ENCODE results near the gene MATN4.

Gene MATN4

DNA sequence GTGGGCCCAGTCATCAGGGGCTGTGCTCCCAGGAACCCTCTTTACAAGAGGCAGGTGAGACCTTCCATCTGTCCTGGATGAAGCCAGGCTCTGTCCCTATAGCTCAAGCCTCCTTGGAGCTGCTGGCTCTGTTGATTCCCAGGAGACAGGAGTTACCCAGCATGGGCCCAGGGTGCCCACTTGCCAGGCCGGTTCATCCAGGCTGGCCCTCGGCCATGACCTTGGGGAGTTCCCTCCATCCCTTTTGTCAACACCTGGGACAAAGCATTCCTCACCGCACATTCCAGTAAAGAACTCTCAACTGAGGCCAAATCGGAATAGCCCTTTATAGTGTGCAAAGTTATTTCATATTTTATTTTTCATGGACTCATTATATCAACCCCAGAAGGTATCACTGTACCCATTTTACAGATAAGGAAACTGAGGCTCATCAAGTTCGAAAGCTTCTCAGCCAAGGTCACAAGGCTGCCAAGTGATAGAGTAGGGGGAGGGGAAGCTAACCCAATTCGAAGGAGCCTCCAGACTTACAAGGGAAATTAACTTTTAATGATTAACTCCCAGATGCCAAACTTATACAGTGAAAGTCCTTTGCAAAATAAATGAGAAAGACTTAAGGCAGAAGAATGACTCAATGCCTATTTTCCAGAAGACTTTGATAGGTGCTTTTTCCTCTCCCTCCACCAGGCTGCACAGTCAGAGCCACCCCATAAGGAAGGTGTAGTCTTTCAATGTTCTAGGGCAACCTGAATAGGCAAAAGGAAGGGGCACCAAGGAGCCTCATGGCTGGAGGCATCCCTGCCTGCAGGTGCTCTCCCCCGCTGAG lies 21.6 kb upstream of the MATN4 start:
- no peak for TF ChIP-seq CTCF (IDR thresholded peaks at IDR 0.05; ENCODE audit: insufficient read depth, low read depth, low read length, missing control alignments)
- H3K4me3 ChIP-seq (ENCODE audit: low read depth, low read length), result no peak overlapping the region
- DNase-seq (ENCODE audit: low read depth), result no peak

- H3K4me3 ChIP-seq (ENCODE audit: low read depth, low read length), result no peak overlapping the region
- DNase-seq (ENCODE audit: low read depth), result no peak
- TF ChIP-seq CTCF (IDR thresholded peaks at IDR 0.05; ENCODE audit: insufficient read depth, low read depth, low read length, missing control alignments), result no peak
Measured at GRCh38 chr20:45328451-45328850, 20.4 kb upstream of the MATN4 start.

DNA sequence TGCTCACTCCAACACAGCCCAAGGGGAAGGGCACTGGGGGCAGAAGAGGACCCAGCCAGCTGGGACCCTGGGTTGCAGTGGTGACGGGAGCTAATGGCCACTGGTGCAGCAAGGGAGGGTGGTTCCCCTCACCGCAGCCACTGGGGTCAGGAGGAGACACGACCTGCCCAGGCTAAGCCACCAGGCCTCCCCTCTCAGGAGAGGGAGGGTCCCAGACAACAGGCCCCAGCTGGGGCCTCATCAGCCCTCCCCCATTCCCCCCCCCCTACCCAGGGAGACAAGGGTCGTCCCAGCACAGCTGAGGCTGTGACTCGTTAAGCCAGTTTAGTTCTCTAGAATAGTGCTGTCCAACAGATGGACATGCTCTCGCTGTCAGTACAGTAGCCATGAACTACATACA lies 17.3 kb upstream of the MATN4 start:
- no peak overlapping the region for H3K4me3 ChIP-seq (ENCODE audit: low read depth, low read length)
- TF ChIP-seq CTCF (IDR thresholded peaks at IDR 0.05; ENCODE audit: insufficient read depth, low read depth, low read length, missing control alignments), result no peak

DNA sequence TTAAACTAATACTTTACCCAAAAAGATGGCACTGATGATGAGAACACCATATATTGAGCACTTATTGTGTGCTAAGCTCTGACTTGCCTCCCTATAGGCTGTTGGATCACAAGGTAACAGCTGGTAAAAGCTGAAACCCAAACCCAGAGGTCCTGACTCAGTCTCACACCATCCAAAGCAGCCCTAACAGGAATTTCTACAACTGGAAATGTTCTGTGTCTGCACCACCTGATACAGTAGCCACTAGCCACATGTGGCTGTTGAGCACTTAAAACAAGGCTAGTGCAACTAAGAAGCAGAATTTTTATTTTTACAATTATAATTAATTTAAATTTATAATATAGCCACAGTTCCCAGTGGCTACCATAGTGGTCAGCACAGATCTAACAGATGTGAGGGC lies 15.6 kb upstream of the MATN4 start:
- no peak overlapping the region for H3K4me3 ChIP-seq (ENCODE audit: low read depth, low read length)
- no peak for DNase-seq (ENCODE audit: low read depth)
- no peak for TF ChIP-seq CTCF (IDR thresholded peaks at IDR 0.05; ENCODE audit: insufficient read depth, low read depth, low read length, missing control alignments)

More for the DNA sequence above, 17.3 kb upstream of the MATN4 start:
- no peak for DNase-seq (ENCODE audit: low read depth)

DNA sequence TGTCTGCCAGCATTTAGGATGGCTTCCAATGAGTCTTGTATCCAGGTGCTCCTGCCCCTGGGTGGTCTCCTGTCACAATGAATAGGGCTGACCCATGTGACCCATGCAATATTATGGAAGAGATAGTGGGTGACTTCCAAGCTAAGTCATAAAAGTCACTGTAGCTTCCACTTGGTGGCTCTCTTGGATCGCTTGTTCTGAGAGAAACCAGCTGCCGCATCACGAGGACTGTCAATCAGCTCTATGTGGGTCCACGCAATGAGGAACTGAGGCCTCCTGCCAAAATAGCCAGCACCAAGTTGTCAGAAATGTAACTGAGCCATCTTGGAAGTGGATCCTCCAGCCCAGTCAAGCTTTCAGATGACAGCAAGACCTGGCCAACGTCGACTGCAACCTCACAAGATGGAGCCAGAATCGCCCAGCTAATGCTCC lies 14.9 kb upstream of the MATN4 start:
- DNase-seq (ENCODE audit: low read depth), result peak; percentile 57
- TF ChIP-seq CTCF (IDR thresholded peaks at IDR 0.05; ENCODE audit: insufficient read depth, low read depth, low read length, missing control alignments), result peak; percentile 7
- no peak overlapping the region for H3K4me3 ChIP-seq (ENCODE audit: low read depth, low read length)

DNA sequence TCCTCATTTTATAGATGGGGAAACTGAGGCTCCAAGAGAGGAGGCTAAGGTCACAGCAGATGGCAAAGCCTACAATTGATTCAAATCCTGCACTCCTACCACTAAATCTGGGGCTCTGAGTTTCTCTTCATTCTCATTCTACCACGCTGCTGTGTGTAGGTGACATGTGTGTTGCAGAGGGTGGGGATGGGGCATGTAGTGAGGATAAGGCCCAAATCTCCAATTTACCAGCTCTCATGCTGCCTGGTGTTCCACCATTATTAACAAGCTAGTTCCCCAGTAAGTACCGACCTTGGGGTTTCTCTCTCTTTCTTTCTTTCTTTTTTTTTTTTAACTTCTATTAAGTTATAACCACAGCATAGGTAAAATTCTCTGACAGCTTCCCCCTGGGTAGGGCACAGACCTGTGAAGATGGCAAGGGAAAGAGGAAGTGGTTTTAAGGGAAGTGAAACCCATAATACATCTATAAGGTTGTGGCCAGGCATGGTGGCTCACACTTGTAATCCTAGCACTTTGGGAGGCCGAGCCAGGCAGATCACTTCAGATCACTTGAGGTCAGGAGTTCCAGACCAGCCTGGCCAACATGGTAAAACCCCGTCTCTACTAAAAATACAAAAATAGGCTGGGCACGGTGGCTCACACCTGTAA lies 13.0 kb upstream of the MATN4 start:
- no peak overlapping the region for H3K4me3 ChIP-seq (ENCODE audit: low read depth, low read length)
- TF ChIP-seq CTCF (IDR thresholded peaks at IDR 0.05; ENCODE audit: insufficient read depth, low read depth, low read length, missing control alignments), result no peak
- peak; percentile 62 for DNase-seq (ENCODE audit: low read depth)

Data from GM12865 (cell line).